Neural crest cell (in vitro differentiated cells): ENCODE measurements around the gene IER5L. TPM values are rescaled to one million over a fixed set of nuclear protein-coding genes. Genes with fewer than 3 reads are reported as not detected.

Experiments
- DNase-seq: peaks from one replicate; pipeline ENCODE4 v3.0.0; 2021; ENCODE audit warnings: low read depth, mixed read lengths, low spot score
- H3K27ac Mint-ChIP-seq: one replicate; pipeline ENCODE4 v1.8.0; 2021; ENCODE audit warnings: mild to moderate bottlenecking, mixed read lengths; ENCODE audit not compliant: unreplicated experiment
- H3K27me3 Mint-ChIP-seq: 2 replicates; pipeline ENCODE4 v1.8.0; 2021; ENCODE audit warnings: low read depth, mild to moderate bottlenecking, mixed read lengths
- H3K36me3 Mint-ChIP-seq: 2 replicates; pipeline ENCODE4 v1.8.0; 2021; ENCODE audit warnings: low read depth, mild to moderate bottlenecking, mixed read lengths
- H3K4me1 Mint-ChIP-seq: 2 replicates; pipeline ENCODE4 v1.8.0; 2021; ENCODE audit warnings: mixed read lengths
- H3K4me3 Mint-ChIP-seq: one replicate; pipeline ENCODE4 v1.8.0; 2021; ENCODE audit warnings: mild to moderate bottlenecking, mixed read lengths
- H3K9me3 Mint-ChIP-seq: 2 replicates; pipeline ENCODE4 v1.8.0; 2021; ENCODE audit warnings: mixed read lengths
- CTCF ChIP-seq: fragments of 200-600 bp; sonication (generic); conservative IDR thresholded peaks from 2 replicates; pipeline ENCODE4 v1.5.0; 2021; ENCODE audit warnings: antibody characterized with exemption, mild to moderate bottlenecking
- total RNA-seq: library from RNA; stranded (reverse); gene quantifications from 2 replicates; pipeline ENCODE4 v1.2.1, GENCODE V29; 2021

IER5L gene
- total RNA-seq, 1 donor from 2014 or later, result 19.1 TPM

- peaks cover 4% of the 10 kb centered on the region for H3K27me3 Mint-ChIP-seq
- H3K27ac Mint-ChIP-seq, result peak overlapping the region; percentile 88
Measured at GRCh38 chr9:129142138-129142935, 35.7 kb downstream of the IER5L start.

GRCh38 chr9:129141066-129142041 lies 36.7 kb downstream of the IER5L start:
- H3K4me3 Mint-ChIP-seq, result peak overlapping the region; percentile 73
- no peak for DNase-seq
- H3K27me3 Mint-ChIP-seq, result peaks cover 4% of the 10 kb centered on the region
- H3K36me3 Mint-ChIP-seq, result peaks cover 5% of the 10 kb centered on the region
- no peak for TF ChIP-seq CTCF
- peaks cover 78% of the 10 kb centered on the region for H3K4me1 Mint-ChIP-seq
- H3K9me3 Mint-ChIP-seq, result no peaks in the 10 kb centered on the region
- peak overlapping the region; percentile 99 for H3K27ac Mint-ChIP-seq

More at GRCh38 chr9:129142138-129142935, 35.7 kb downstream of the IER5L start:
- Mint-ChIP-seq H3K4me1 (peaks cover 84% of the 10 kb centered on the region), H3K4me3 (peak overlapping the region; percentile 84), H3K9me3 (no peaks in the 10 kb centered on the region), H3K36me3 (peaks cover 5% of the 10 kb centered on the region)
- no peak for DNase-seq
- no peak for TF ChIP-seq CTCF

- H3K27ac Mint-ChIP-seq, result peak overlapping the region; percentile 99
- H3K4me3 Mint-ChIP-seq, result peak overlapping the region; percentile 73
- H3K4me1 Mint-ChIP-seq, result peaks cover 70% of the 10 kb centered on the region
Measured at GRCh38 chr9:129140397-129141065, 37.5 kb downstream of the IER5L start.

GRCh38 chr9:129139993-129140396 lies 38.1 kb downstream of the IER5L start:
- H3K27me3 Mint-ChIP-seq, result peaks cover 4% of the 10 kb centered on the region
- H3K27ac Mint-ChIP-seq, result peak overlapping the region; percentile 99
- TF ChIP-seq CTCF, result no peak
- peak overlapping the region; percentile 73 for H3K4me3 Mint-ChIP-seq
- peak; percentile 57 for DNase-seq
- H3K4me1 Mint-ChIP-seq, result peaks cover 65% of the 10 kb centered on the region
- peaks cover 5% of the 10 kb centered on the region for H3K36me3 Mint-ChIP-seq
- no peaks in the 10 kb centered on the region for H3K9me3 Mint-ChIP-seq

More at GRCh38 chr9:129140397-129141065, 37.5 kb downstream of the IER5L start:
- DNase-seq, result peak; percentile 43
- TF ChIP-seq CTCF, result no peak
- H3K36me3 Mint-ChIP-seq, result peaks cover 5% of the 10 kb centered on the region
- H3K27me3 Mint-ChIP-seq, result peaks cover 4% of the 10 kb centered on the region
- no peaks in the 10 kb centered on the region for H3K9me3 Mint-ChIP-seq
